H1 (cell line): ENCODE measurements around the gene VWCE. TPM values are rescaled to one million over a fixed set of nuclear protein-coding genes. Genes with fewer than 3 reads are reported as not detected.

Experiments
- CTCF ChIA-PET: fragments of 300-600 bp; sonication (Branson Sonifier 250); formaldehyde crosslinking; loops from one replicate; lab custom pipeline; 2021; ENCODE audit not compliant: partially characterized antibody; lab: Charles Lee
- POLR2A ChIA-PET: fragments of 300-600 bp; sonication (Branson Sonifier 250); formaldehyde crosslinking; loops from one replicate; lab custom pipeline; 2021; ENCODE audit warnings: inconsistent platforms; ENCODE audit not compliant: partially characterized antibody; lab: Charles Lee
- DNase-seq, 2 experiments: peaks; one replicate each; pipeline versions ENCODE4 v3.0.0 to v3.0.0-alpha.2; 2010 to 2022; ENCODE audit warnings: low spot score in 2 of 2, low read depth in 1 of 2, mixed read lengths in 1 of 2
- FAIRE-seq: peaks from 2 replicates; lab custom pipeline; 2011; peaks lifted over from hg19 to GRCh38; lab: Jason Lieb, UNC
- H2AFZ ChIP-seq: 2 replicates; pipeline ENCODE4 v1.8.1; 2012; ENCODE audit warnings: low read length, inconsistent platforms
- H2AK5ac ChIP-seq: 2 replicates; pipeline ENCODE4 v1.6.1; 2013; ENCODE audit warnings: low read depth, low read length
- H2BK120ac ChIP-seq: replicated peaks from 2 replicates; pipeline ENCODE3; 2013; ENCODE audit warnings: low read depth, low read length, inconsistent platforms
- H2BK12ac ChIP-seq: 2 replicates; pipeline ENCODE4 v1.6.1; 2013; ENCODE audit warnings: low read depth, low read length
- H2BK15ac ChIP-seq: 2 replicates; pipeline ENCODE4 v1.6.1; 2013; ENCODE audit warnings: low read length
- H2BK20ac ChIP-seq: 2 replicates; pipeline ENCODE4 v1.6.1; 2013; ENCODE audit warnings: low read length
- H2BK5ac ChIP-seq: 2 replicates; pipeline ENCODE4 v1.6.1; 2013; ENCODE audit warnings: low read depth, low read length
- H3K14ac ChIP-seq: 2 replicates; pipeline ENCODE4 v1.6.1; 2013; ENCODE audit warnings: inconsistent platforms; ENCODE audit not compliant: insufficient read length
- H3K18ac ChIP-seq: 2 replicates; pipeline ENCODE4 v1.6.1; 2013; ENCODE audit warnings: low read length; ENCODE audit errors: extremely low read depth
- H3K23ac ChIP-seq: 2 replicates; pipeline ENCODE4 v1.6.1; 2013; ENCODE audit warnings: inconsistent platforms; ENCODE audit not compliant: insufficient read length
- H3K23me2 ChIP-seq: 2 replicates; pipeline ENCODE4 v1.6.1; 2013; ENCODE audit warnings: low read depth, low read length
- H3K27ac ChIP-seq: 2 replicates; pipeline ENCODE4 v1.6.1; 2011; ENCODE audit warnings: low read depth, low read length, inconsistent platforms
- H3K27me3 ChIP-seq, 4 experiments: replicated peaks in 1 of 4; 1 replicate in 1 of 4; 2 replicates in 3 of 4; pipeline versions ENCODE4 v1.6.1 to v1.8.1; 2011 to 2013; ENCODE audit warnings: low read length in 3 of 4, mild to moderate bottlenecking in 3 of 4, inconsistent platforms in 2 of 4, mixed read lengths in 2 of 4, moderate library complexity in 1 of 4; ENCODE audit not compliant: control insufficient read depth in 3 of 4, insufficient read depth in 3 of 4; ENCODE audit errors: extremely low read depth in 1 of 4
- H3K36me3 ChIP-seq, 4 experiments: 2 replicates each; pipeline versions ENCODE4 v1.6.1 to v1.8.1; 2011 to 2013; ENCODE audit warnings: mild to moderate bottlenecking in 4 of 4, low read length in 3 of 4, moderate library complexity in 2 of 4, control low read depth in 1 of 4, inconsistent platforms in 1 of 4; ENCODE audit not compliant: insufficient read depth in 4 of 4, control insufficient read depth in 2 of 4
- H3K4ac ChIP-seq: replicated peaks from 2 replicates; pipeline ENCODE3; 2013; ENCODE audit warnings: low read length, low read depth, mixed read lengths, inconsistent platforms; ENCODE audit not compliant: insufficient read length
- H3K4me1 ChIP-seq, 4 experiments: replicated peaks in 1 of 4; 1 replicate in 1 of 4; 2 replicates in 3 of 4; pipeline versions ENCODE4 v1.6.1 to v1.8.1; 2011 to 2013; ENCODE audit warnings: low read length in 3 of 4, inconsistent platforms in 2 of 4, mixed read lengths in 1 of 4; ENCODE audit not compliant: insufficient read depth in 4 of 4, control insufficient read depth in 3 of 4
- H3K4me2 ChIP-seq, 2 experiments: 2 replicates each; pipeline versions ENCODE4 v1.6.1 to v1.8.1; 2011 to 2013; ENCODE audit warnings: low read depth in 2 of 2, low read length in 2 of 2, control low read depth in 1 of 2, inconsistent platforms in 1 of 2, mild to moderate bottlenecking in 1 of 2; ENCODE audit not compliant: insufficient read depth in 1 of 2
- H3K4me3 ChIP-seq, 4 experiments: fragments of 200-600, 300-600 bp in 1 of 4; sonication (generic), shearing (Covaris generic), sonication (Bioruptor Twin) in 1 of 4; 2 replicates each; pipeline versions ENCODE4 v1.5.1 to v1.8.1; 2011 to 2016; ENCODE audit warnings: low read length in 4 of 4, low read depth in 3 of 4, control low read depth in 2 of 4, inconsistent platforms in 2 of 4, mild to moderate bottlenecking in 2 of 4, mixed read lengths in 1 of 4, moderate library complexity in 1 of 4; ENCODE audit not compliant: insufficient read depth in 2 of 4; ENCODE audit errors: extremely low read depth in 1 of 4
- H3K56ac ChIP-seq: replicated peaks from 2 replicates; pipeline ENCODE3; 2013; ENCODE audit warnings: low read depth, mild to moderate bottlenecking, mixed read lengths, low read length, inconsistent platforms; ENCODE audit not compliant: insufficient read length
- H3K79me1 ChIP-seq: 2 replicates; pipeline ENCODE4 v1.6.1; 2013; ENCODE audit warnings: low read depth, low read length, control low read depth
- H3K79me2 ChIP-seq, 2 experiments: 2 replicates each; pipeline versions ENCODE4 v1.6.1 to v1.8.1; 2012 to 2013; ENCODE audit warnings: low read length in 2 of 2, mild to moderate bottlenecking in 2 of 2, inconsistent platforms in 1 of 2; ENCODE audit not compliant: insufficient read depth in 2 of 2, control insufficient read depth in 1 of 2
- H3K9ac ChIP-seq, 4 experiments: replicated peaks in 1 of 4; 1 replicate in 1 of 4; 2 replicates in 3 of 4; pipeline versions ENCODE4 v1.6.1 to v1.8.1; 2011 to 2013; ENCODE audit warnings: low read depth in 3 of 4, low read length in 3 of 4, control low read depth in 2 of 4, mild to moderate bottlenecking in 2 of 4, moderate library complexity in 2 of 4, inconsistent platforms in 1 of 4; ENCODE audit errors: extremely low read depth in 1 of 4
- H3K9me3 ChIP-seq, 2 experiments: 2 replicates each; pipeline versions ENCODE4 v1.6.1 to v1.8.1; 2012 to 2013; ENCODE audit warnings: mild to moderate bottlenecking in 2 of 2, moderate library complexity in 2 of 2, control low read depth in 1 of 2, inconsistent platforms in 1 of 2, low read depth in 1 of 2, low read length in 1 of 2, mixed read lengths in 1 of 2; ENCODE audit not compliant: insufficient read depth in 2 of 2
- H4K20me1 ChIP-seq, 2 experiments: replicated peaks in 1 of 2; 2 replicates each; pipeline versions ENCODE3 to v1.8.1; 2011 to 2013; ENCODE audit warnings: inconsistent platforms in 2 of 2, low read length in 2 of 2, mild to moderate bottlenecking in 1 of 2; ENCODE audit not compliant: insufficient read depth in 2 of 2, control insufficient read depth in 1 of 2
- H4K5ac ChIP-seq: 2 replicates; pipeline ENCODE4 v1.6.1; 2013; ENCODE audit warnings: low read length, low read depth, mixed read lengths, inconsistent platforms; ENCODE audit not compliant: insufficient read length
- H4K8ac ChIP-seq: 2 replicates; pipeline ENCODE4 v1.8.0; 2013; ENCODE audit warnings: mild to moderate bottlenecking, moderate library complexity, low read length, inconsistent platforms; ENCODE audit not compliant: insufficient read depth; ENCODE audit errors: extremely low read depth
- H4K91ac ChIP-seq: replicated peaks from 2 replicates; pipeline ENCODE3; 2013; ENCODE audit warnings: low read length, mixed read lengths, inconsistent platforms; ENCODE audit not compliant: insufficient read length
- ASH2L ChIP-seq: fragments of 200-600, 300-600 bp; sonication (generic); IDR thresholded peaks from one replicate; pipeline ENCODE4 v1.7.1; 2017; ENCODE audit warnings: low read length
- GABPA ChIP-seq: IDR thresholded peaks from 2 replicates; pipeline ENCODE4 v1.6.1; 2011; ENCODE audit warnings: mild to moderate bottlenecking, low read length, moderate library complexity, borderline replicate concordance; ENCODE audit not compliant: insufficient read depth
- GTF2F1 ChIP-seq: IDR thresholded peaks from 2 replicates; pipeline ENCODE4 v1.6.1; 2012; ENCODE audit warnings: low read depth, low read length, improper control_type of control experiment, borderline replicate concordance
- HDAC2 ChIP-seq, 2 experiments: fragments of 300-600 bp in 1 of 2; sonication (generic) in 1 of 2; IDR thresholded peaks; 2 replicates each; pipeline ENCODE4 v1.6.1; 2011 to 2012; ENCODE audit warnings: low read depth in 2 of 2, low read length in 2 of 2, mild to moderate bottlenecking in 2 of 2, moderate library complexity in 2 of 2, borderline replicate concordance in 1 of 2, inconsistent platforms in 1 of 2
- JUN ChIP-seq: IDR thresholded peaks from 2 replicates; pipeline ENCODE4 v1.6.1; 2011; ENCODE audit warnings: low read depth, mild to moderate bottlenecking, improper control_type of control experiment, low read length
- NANOG ChIP-seq: IDR thresholded peaks from 2 replicates; pipeline ENCODE4 v1.6.1; 2011; ENCODE audit warnings: low read length, low read depth, mild to moderate bottlenecking, inconsistent platforms; ENCODE audit not compliant: insufficient read depth, poor library complexity, severe bottlenecking
- RAD21 ChIP-seq, 2 experiments: IDR thresholded peaks in 1 of 2; conservative IDR thresholded peaks in 1 of 2; 2 replicates each; pipeline ENCODE4 v1.6.1; 2011; ENCODE audit warnings: low read depth in 2 of 2, low read length in 2 of 2, improper control_type of control experiment in 1 of 2, inconsistent platforms in 1 of 2, mild to moderate bottlenecking in 1 of 2, moderate library complexity in 1 of 2
- SIN3A ChIP-seq, 2 experiments: IDR thresholded peaks in 1 of 2; conservative IDR thresholded peaks in 1 of 2; 2 replicates each; pipeline ENCODE4 v1.6.1; 2011 to 2012; ENCODE audit warnings: low read length in 2 of 2, improper control_type of control experiment in 1 of 2, low read depth in 1 of 2, mild to moderate bottlenecking in 1 of 2
- TBP ChIP-seq: IDR thresholded peaks from 2 replicates; pipeline ENCODE4 v1.6.1; 2011; ENCODE audit warnings: low read depth, low read length, improper control_type of control experiment
- WGBS, 2 experiments: shearing (Covaris generic) in 1 of 2; methylation state at CpG; one replicate each; pipeline versions ENCODE4 v1.1.6 to v1.1.7; 2013 to 2015; ENCODE audit warnings: low lambda C conversion rate in 2 of 2, mixed read lengths in 2 of 2, inconsistent platforms in 1 of 2, low coverage in 1 of 2, missing lambda C conversion rate in 1 of 2; ENCODE audit not compliant: insufficient replicate concordance in 2 of 2, insufficient coverage in 1 of 2, insufficient read length in 1 of 2; ENCODE audit errors: extremely low coverage in 1 of 2, missing lambda C conversion rate in 1 of 2; 5-methylcytosine and 5-hydroxymethylcytosine counted together
- polyA plus RNA-seq, 7 experiments: library from polyadenylated mRNA; depleted of rRNA in 3 of 7; stranded (reverse) in 5 of 7; unstranded in 2 of 7; fragments of >200 nt in 5 of 7; fragments of 200-250 nt in 2 of 7; gene quantifications; 1 replicate in 5 of 7; 2 replicates in 1 of 7; 4 replicates in 1 of 7; pipeline versions ENCODE4 v1.2.1 to v1.2.3, GENCODE V29; 2011 to 2013; ENCODE audit warnings: missing spikeins in 2 of 7, mixed read lengths in 2 of 7
- total RNA-seq: library from RNA; stranded (reverse); fragmentation: NEBNext Ultra II Directional; extraction: Animal tissue kit (Norgen Biotek cat#: 25700); gene quantifications from 2 replicates; pipeline ENCODE4 v1.2.1, GENCODE V29; 2021

The VWCE gene
- total and polyA plus RNA-seq, 2 of the 8 experiments (the other 6 are each of a cell fraction or from before 2014, with no cell fraction given): 9.5 to 12.3 TPM

DNA sequence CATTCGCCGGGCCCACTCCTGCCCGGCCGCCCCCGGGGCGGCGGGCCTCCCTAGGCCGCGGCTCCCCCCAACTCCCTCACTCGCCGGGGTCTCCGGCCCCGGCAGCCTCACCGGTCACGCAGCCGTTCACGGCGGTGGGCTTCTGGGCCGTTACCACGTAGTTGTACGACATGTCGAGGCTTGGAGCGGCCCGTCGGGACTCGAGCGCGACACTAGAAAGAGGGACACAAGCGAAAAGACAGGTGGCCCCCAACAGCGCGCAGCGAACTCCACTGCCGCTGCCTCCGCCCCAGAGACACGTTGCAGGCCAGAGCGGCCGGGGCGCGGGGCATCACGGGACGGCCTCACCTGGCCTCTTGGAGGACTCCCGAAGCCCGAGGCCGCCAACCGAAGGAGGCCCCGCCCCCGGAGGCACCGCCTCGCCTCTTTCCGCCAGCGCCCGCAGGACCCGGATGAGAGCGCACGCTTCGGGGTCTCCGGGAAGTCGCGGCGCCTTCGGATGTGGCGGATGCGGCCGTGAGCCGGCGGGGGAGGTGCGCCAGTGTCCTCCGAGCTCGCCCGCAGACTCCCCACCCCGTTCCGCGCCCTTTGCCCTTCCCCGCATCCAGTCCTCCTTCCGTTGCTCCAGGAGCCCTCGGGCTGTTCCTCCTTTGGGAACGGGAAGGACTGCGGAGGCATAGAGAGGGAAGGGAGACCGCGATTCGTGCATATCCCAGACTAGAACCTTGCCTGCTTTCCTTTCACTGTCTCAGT is 37.9 kb upstream of the VWCE start, which contains the start of the genes DDB1 and TKFC:
TSS of gene DDB1 (minus strand) at position 309 of the 753 bp plus-strand sequence. CDS start at position 172, 137 bp downstream.
TSS of gene TKFC (plus strand) at position 432 of the 753 bp plus-strand sequence. CDS start 1,501 bp downstream, outside the sequence.
- Histone ChIP-seq H3K36me3 (peaks cover 8 to 16% (median 14%) of the 10 kb centered on the region in 4 experiments), H3K14ac (peak within 1 kb of the TSS; percentile 33), H3K27ac (peak within 1 kb of the TSS; percentile 96), H2BK120ac (peak within 1 kb of the TSS; percentile 94), H3K23ac (peak within 1 kb of the TSS; percentile 79), H3K18ac (peak within 1 kb of the TSS; percentile 91), H3K4me1 (peaks cover 5 to 14% (median 9%) of the 10 kb centered on the region in 4 experiments), H3K4ac (peak within 1 kb of the TSS; percentile 99), H3K79me2 (peaks cover 23 to 51% of the 10 kb centered on the region in 2 experiments), H2BK5ac (peak within 1 kb of the TSS; percentile 96), H2AK5ac (peak within 1 kb of the TSS; percentile 95), H3K27me3 (no peaks in the 10 kb centered on the region), H3K4me2 (peak within 1 kb of the TSS; percentile 80 to 98), H2AFZ (peak within 1 kb of the TSS; percentile 96), H3K4me3 (peak within 1 kb of the TSS; percentile 79 to 96 (median 92)), H2BK12ac (no peak within 1 kb of the TSS), H4K8ac (peak within 1 kb of the TSS; percentile 95), H3K23me2 (peaks cover 9% of the 10 kb centered on the region; the same call in 1 of the 2 replicates), H3K56ac (peak within 1 kb of the TSS; percentile 80), H4K20me1 (peaks cover 0 to 11% of the 10 kb centered on the region in 2 experiments), H3K9me3 (no peaks in the 10 kb centered on the region), H2BK20ac (0 out of 2 replicates have a peak within 1 kb of the TSS, but pooled peaks have one; percentile 19), H2BK15ac (peak within 1 kb of the TSS; percentile 96), H3K9ac (peak within 1 kb of the TSS; percentile 93 to 99 (median 98)), H4K5ac (peak within 1 kb of the TSS; percentile 88), H4K91ac (peak within 1 kb of the TSS; percentile 98), H3K79me1 (peaks cover 6% of the 10 kb centered on the region; the same call in 1 of the 2 replicates)
- FAIRE-seq: no peak
- peak; percentile 84 to 99 for DNase-seq
- CTCF ChIA-PET: interaction anchor here (1.1 to 10.1 kb wide), 5 partner anchors 30 to 104 kb away, joined by 3 to 290 read pairs (median 41); partner anchors contain the start of genes CYB561A3, TMEM138 and TMEM216
- 2% methylated on average over 57 of the region's 81 CpGs; no CpG with 5 or more reads in 1 of the 2 experiments for WGBS, 2 experiments
- POLR2A ChIA-PET: interaction anchor here (0.6 to 39.7 kb wide), 17 partner anchors 9 to 1413 kb away, joined by 3 to 1106 read pairs (median 5); partner anchors contain the start of genes CPSF7, CYB561A3, SDHAF2 and TMEM138
- no peak for TF ChIP-seq GABPA
- peak in 1 of 2 experiments; percentile 58; a peak in 1 of 4 replicates for TF ChIP-seq HDAC2 (IDR thresholded peaks at IDR 0.05; ENCODE audit: borderline replicate concordance in 1 of 2, low read depth in 2 of 2, low read length in 2 of 2)
- TF ChIP-seq JUN: no peak
- TF ChIP-seq SIN3A (conservative IDR thresholded peaks at IDR 0.05 in 1 of 2, IDR thresholded peaks at IDR 0.05 in 1 of 2; ENCODE audit: low read depth in 1 of 2, low read length in 2 of 2): peak; percentile 80 to 83
- TF ChIP-seq RAD21 (IDR thresholded peaks at IDR 0.05 in 1 of 2, conservative IDR thresholded peaks at IDR 0.05 in 1 of 2; ENCODE audit: low read depth in 2 of 2, low read length in 2 of 2): no peak
- no peak for TF ChIP-seq NANOG
- TF ChIP-seq GTF2F1: peak; percentile 30; the same call in 1 of the 2 replicates
- TF ChIP-seq ASH2L: peak; percentile 85
- peak; percentile 89 for TF ChIP-seq TBP
